Measurements from ENCODE around the gene KCND1. TPM values are rescaled to one million over a fixed set of nuclear protein-coding genes. Genes with fewer than 3 reads are reported as not detected.

The KCND1 gene
- total RNA-seq, 4 donors from 2014 or later, result 0.78 to 2.7 (median 1.7) TPM

GRCh38 chrX:48998391-48998790 lies 26.7 kb upstream of the KCND1 start:
- WGBS, 2 donors (ENCODE audit: low coverage in 1 of 2), result 90% methylated on average over 2 of the region's 4 CpGs; no CpG with 5 or more reads in 1 of the 2 donors
- no peak for ATAC-seq
- TF ChIP-seq POLR2AphosphoS5 (IDR thresholded peaks at IDR 0.05) (no peak), EP300 (IDR thresholded peaks at IDR 0.05) (no peak), CTCF (IDR thresholded peaks at IDR 0.05) (no peak), POLR2A (IDR thresholded peaks at IDR 0.05) (no peak)

GRCh38 chrX:48997865-48998264 lies 26.2 kb upstream of the KCND1 start:
- 40% methylated on average over 1 of the region's 1 CpG; no CpG with 5 or more reads in 1 of the 2 donors for WGBS, 2 donors (ENCODE audit: low coverage in 1 of 2)
- no peak for TF ChIP-seq POLR2A (IDR thresholded peaks at IDR 0.05)
- TF ChIP-seq CTCF (IDR thresholded peaks at IDR 0.05), result no peak
- no peak for TF ChIP-seq POLR2AphosphoS5 (IDR thresholded peaks at IDR 0.05)
- TF ChIP-seq EP300 (IDR thresholded peaks at IDR 0.05), result no peak
- Histone ChIP-seq H3K27ac (no peak overlapping the region), H3K36me3 (peaks cover 0 to 53% of the 10 kb centered on the region in 2 donors), H3K27me3 (no peaks in the 10 kb centered on the region), H3K4me3 (no peak overlapping the region), H3K9me3 (no peaks in the 10 kb centered on the region), H3K4me1 (peaks cover 0 to 11% (median 0%) of the 10 kb centered on the region in 3 donors)
- ATAC-seq, result no peak

More at GRCh38 chrX:48998391-48998790, 26.7 kb upstream of the KCND1 start:
- no peak overlapping the region for H3K27ac ChIP-seq
- no peaks in the 10 kb centered on the region for H3K9me3 ChIP-seq
- no peak overlapping the region for H3K4me3 ChIP-seq
- peaks cover 0 to 11% (median 0%) of the 10 kb centered on the region in 3 donors for H3K4me1 ChIP-seq
- H3K27me3 ChIP-seq, result no peaks in the 10 kb centered on the region
- H3K36me3 ChIP-seq, result peaks cover 0 to 48% of the 10 kb centered on the region in 2 donors

GRCh38 chrX:48997455-48997854 lies 25.8 kb upstream of the KCND1 start:
- no peak for TF ChIP-seq POLR2AphosphoS5 (IDR thresholded peaks at IDR 0.05)
- TF ChIP-seq POLR2A (IDR thresholded peaks at IDR 0.05), result no peak
- no peak for TF ChIP-seq CTCF (IDR thresholded peaks at IDR 0.05)
- TF ChIP-seq EP300 (IDR thresholded peaks at IDR 0.05), result no peak
- peaks cover 0 to 58% of the 10 kb centered on the region in 2 donors for H3K36me3 ChIP-seq
- no peak overlapping the region for H3K27ac ChIP-seq
- H3K4me3 ChIP-seq, result no peak overlapping the region
- H3K9me3 ChIP-seq, result no peaks in the 10 kb centered on the region
- H3K4me1 ChIP-seq, result peaks cover 0 to 11% (median 0%) of the 10 kb centered on the region in 3 donors
- WGBS, 2 donors (ENCODE audit: low coverage in 1 of 2), result 83 to 95% methylated on average over 2 to 3 of the region's 3 CpGs
- no peaks in the 10 kb centered on the region for H3K27me3 ChIP-seq
- ATAC-seq, result no peak

- Histone ChIP-seq H3K27me3 (no peaks in the 10 kb centered on the region), H3K9me3 (no peaks in the 10 kb centered on the region), H3K4me3 (no peak overlapping the region), H3K27ac (no peak overlapping the region), H3K36me3 (peaks cover 0 to 62% of the 10 kb centered on the region in 2 donors), H3K4me1 (peaks cover 0 to 11% (median 0%) of the 10 kb centered on the region in 3 donors)
- ATAC-seq, result no peak
- 40 to 59% methylated on average over 1 to 4 of the region's 6 CpGs for WGBS, 2 donors (ENCODE audit: low coverage in 1 of 2)
- no peak for TF ChIP-seq POLR2AphosphoS5 (IDR thresholded peaks at IDR 0.05)
- no peak for TF ChIP-seq POLR2A (IDR thresholded peaks at IDR 0.05)
- no peak for TF ChIP-seq EP300 (IDR thresholded peaks at IDR 0.05)
- TF ChIP-seq CTCF (IDR thresholded peaks at IDR 0.05), result no peak
These were observed 25.3 kb upstream of the KCND1 start for GRCh38 chrX:48996969-48997368.

- no peak overlapping the region for H3K4me3 ChIP-seq
- H3K9me3 ChIP-seq, result no peaks in the 10 kb centered on the region
- no peaks in the 10 kb centered on the region for H3K27me3 ChIP-seq
- no peak overlapping the region for H3K27ac ChIP-seq
- TF ChIP-seq POLR2AphosphoS5 (IDR thresholded peaks at IDR 0.05), result no peak
- no peak for TF ChIP-seq EP300 (IDR thresholded peaks at IDR 0.05)
- TF ChIP-seq CTCF (IDR thresholded peaks at IDR 0.05), result no peak
- TF ChIP-seq POLR2A (IDR thresholded peaks at IDR 0.05), result no peak
- peaks cover 0 to 87% of the 10 kb centered on the region in 2 donors for H3K36me3 ChIP-seq
- ATAC-seq, result no peak
- H3K4me1 ChIP-seq, result no peaks in the 10 kb centered on the region
These were observed 20.7 kb upstream of the KCND1 start for GRCh38 chrX:48992341-48992740.

All from gastroesophageal sphincter (tissue), 4 donors.